Heart right ventricle (tissue), 16 donors: ENCODE measurements around the gene KLHDC7B. TPM values are rescaled to one million over a fixed set of nuclear protein-coding genes. Genes with fewer than 3 reads are reported as not detected.

Experiments
- ATAC-seq, 8 donors: fragments of 200-7000 bp; cut with Tn5 transposase; one replicate each; pipeline ENCODE4 v1.9.1; 2020; ENCODE audit warnings: mild to moderate bottlenecking in 8 of 8, moderate library complexity in 8 of 8, moderate number of reproducible peaks in 1 of 8
- DNase-seq, 2 donors: peaks; one replicate each; pipeline ENCODE4 v3.0.0-alpha.2; 2020
- H3K27ac ChIP-seq, 10 donors: fragments of 200-600 bp; sonication (generic) in 2 of 10; one replicate each; pipeline versions ENCODE4 v1.5.0 to v1.8.0; 2020 to 2022; ENCODE audit warnings: mild to moderate bottlenecking in 3 of 10
- H3K27me3 ChIP-seq, 7 donors: fragments of 200-600 bp; one replicate each; pipeline ENCODE4 v1.8.0; 2021 to 2022; ENCODE audit warnings: mild to moderate bottlenecking in 2 of 7
- H3K36me3 ChIP-seq, 9 donors: fragments of 200-600 bp; sonication (generic) in 1 of 9; one replicate each; pipeline versions ENCODE4 v1.5.0 to v1.8.0; 2020 to 2022; ENCODE audit warnings: mild to moderate bottlenecking in 2 of 9
- H3K4me1 ChIP-seq, 9 donors: fragments of 200-600 bp; sonication (generic) in 1 of 9; one replicate each; pipeline versions ENCODE4 v1.5.0 to v1.8.0; 2020 to 2022; ENCODE audit warnings: mild to moderate bottlenecking in 4 of 9
- H3K4me3 ChIP-seq, 10 donors: fragments of 200-600 bp; sonication (generic) in 2 of 10; one replicate each; pipeline versions ENCODE4 v1.5.0 to v1.8.0; 2020 to 2022; ENCODE audit warnings: mild to moderate bottlenecking in 7 of 10, moderate library complexity in 2 of 10
- H3K9me3 ChIP-seq, 11 donors: fragments of 200-600 bp in 10 of 11; sonication (generic) in 2 of 11; one replicate each; pipeline versions ENCODE4 v1.5.0 to v1.8.0; 2013 to 2022; ENCODE audit warnings: mild to moderate bottlenecking in 2 of 11, control low read depth in 1 of 11, moderate library complexity in 1 of 11
- WGBS, 2 donors: extraction: QIAGEN DNeasy Blood & Tissue Kit; methylation state at CpG; one replicate each; pipeline ENCODE4 v1.1.7; 2013; ENCODE audit warnings: inconsistent platforms in 1 of 2; 5-methylcytosine and 5-hydroxymethylcytosine counted together
- intact Hi-C, 10 donors: fragments of 100-400 bp; cut with DNase I; formaldehyde crosslinking; loops; one replicate each; pipeline versions ENCODE4 v1.11.1 to v1.14.2; 2022
- polyA plus RNA-seq, 2 donors: library from polyadenylated mRNA; stranded (reverse); fragments of 200-250 nt; gene quantifications; one replicate each; pipeline ENCODE4 v1.2.3, GENCODE V29; 2013
- total RNA-seq, 10 donors: library from RNA; stranded (reverse); fragmentation: NEBNext Ultra II Directional in 3 of 10; extraction: Animal tissue kit (Norgen Biotek cat#: 25700) in 3 of 10; gene quantifications; one replicate each; pipeline versions ENCODE4 v1.2.1 to v1.2.4, GENCODE V29; 2021 to 2023
- TF ChIP-seq, protein P1 (sequence below), 9 donors: fragments of 200-600 bp; sonication (generic) in 2 of 9; IDR thresholded peaks; one replicate each; pipeline versions ENCODE4 v1.5.0 to v1.8.0; 2021 to 2022; ENCODE audit warnings: antibody characterized with exemption in 9 of 9, mild to moderate bottlenecking in 5 of 9, moderate library complexity in 1 of 9
- donor health status: Arrhythmogenic right ventricular cardiomyopathy.
- donor health status: ischemic (EF 13 %, LVEDD 7.1; RV severe dilation, severe dysfunction).
- donor health status: healthy with polysubstance abuse.
- donor health status: DM: no; HTN: yes; CAD: no.
- donor health status: DM: no; HTN: no; CAD: no.
- donor health status: ischemic (EF 25% LVEDD 6.9; RV normal size, moderate dysfunction).
- donor health status: ischemic (EF 25% LVEDD 5.7; RV mildly dilated, moderate dysfunction).
- donor health status: healthy.
- donor health status: DM: yes; HTN: yes; CAD: no.
- donor health status: Ischemic cardiomyopathy.
- donor health status: ischemic (EF 35%, LVEDD 5.7; RV mildly dilated, moderate dysfunction).
- donor health status: nonischemic (EF 11% LVEDD 7.7; RV severe dilation, severe dysfunction).
- donor health status: DM: yes; HTN: yes; CAD: no.
- donor health status: PGD.
- donor health status: ischemic (EF 29% LVEDD 5.4; RV normal size, mild dysfunction).
- donor health status: nonischemic (EF 23%, LVEDD 6.1; RV moderate dilation, normal function).

Gene KLHDC7B
- total and polyA plus RNA-seq, 12 donors: 0.10 to 1.3 (median 0.13) TPM; not detected in 7

DNA sequence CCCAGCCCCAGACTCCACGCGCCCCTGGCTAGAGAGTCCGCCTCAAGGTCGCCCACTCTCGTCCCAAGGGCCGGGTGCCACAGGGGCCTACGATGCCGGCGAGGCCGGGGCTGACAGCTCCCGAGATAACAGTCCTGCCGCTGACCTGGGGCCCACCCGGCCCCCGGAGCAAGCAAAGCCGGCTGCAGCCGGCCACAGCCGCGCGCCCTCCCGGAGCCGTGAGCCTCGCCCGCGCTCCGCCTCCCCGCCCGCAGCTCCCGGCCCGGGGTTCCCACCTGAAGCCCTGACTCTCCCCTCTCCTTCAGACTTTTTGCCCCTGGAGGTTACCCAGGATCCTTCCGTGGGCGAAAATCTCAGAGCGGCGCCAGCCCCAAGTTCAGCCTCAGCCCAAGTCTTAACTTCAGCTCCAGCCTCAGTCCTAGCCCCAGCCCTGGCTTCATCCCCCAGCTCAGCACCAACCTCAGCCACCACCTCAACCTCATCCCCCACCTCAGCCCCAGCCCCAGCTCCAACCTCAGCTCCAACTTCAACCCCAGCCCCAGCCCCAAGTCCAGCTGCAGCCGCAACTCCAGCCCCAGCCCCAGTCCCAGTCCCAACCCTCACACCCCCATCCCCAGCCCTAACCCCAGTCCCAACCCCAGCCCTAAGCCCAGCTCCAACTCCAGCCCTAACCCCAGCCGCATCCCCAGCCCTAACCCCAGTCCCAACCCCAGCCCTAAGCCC, 1.7 kb downstream of the KLHDC7B start:
- no peak for ATAC-seq
- H3K4me3 ChIP-seq: no peak overlapping the region
- TF ChIP-seq, protein P1, sequence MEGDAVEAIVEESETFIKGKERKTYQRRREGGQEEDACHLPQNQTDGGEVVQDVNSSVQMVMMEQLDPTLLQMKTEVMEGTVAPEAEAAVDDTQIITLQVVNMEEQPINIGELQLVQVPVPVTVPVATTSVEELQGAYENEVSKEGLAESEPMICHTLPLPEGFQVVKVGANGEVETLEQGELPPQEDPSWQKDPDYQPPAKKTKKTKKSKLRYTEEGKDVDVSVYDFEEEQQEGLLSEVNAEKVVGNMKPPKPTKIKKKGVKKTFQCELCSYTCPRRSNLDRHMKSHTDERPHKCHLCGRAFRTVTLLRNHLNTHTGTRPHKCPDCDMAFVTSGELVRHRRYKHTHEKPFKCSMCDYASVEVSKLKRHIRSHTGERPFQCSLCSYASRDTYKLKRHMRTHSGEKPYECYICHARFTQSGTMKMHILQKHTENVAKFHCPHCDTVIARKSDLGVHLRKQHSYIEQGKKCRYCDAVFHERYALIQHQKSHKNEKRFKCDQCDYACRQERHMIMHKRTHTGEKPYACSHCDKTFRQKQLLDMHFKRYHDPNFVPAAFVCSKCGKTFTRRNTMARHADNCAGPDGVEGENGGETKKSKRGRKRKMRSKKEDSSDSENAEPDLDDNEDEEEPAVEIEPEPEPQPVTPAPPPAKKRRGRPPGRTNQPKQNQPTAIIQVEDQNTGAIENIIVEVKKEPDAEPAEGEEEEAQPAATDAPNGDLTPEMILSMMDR (IDR thresholded peaks at IDR 0.05): no peak
- H3K9me3 ChIP-seq: no peaks in the 10 kb centered on the region
- intact Hi-C loops: no loop called here
- peak overlapping the region in 1 of 10 donors; percentile 14 for H3K27ac ChIP-seq
- DNase-seq: no peak
- H3K36me3 ChIP-seq: no peaks in the 10 kb centered on the region
- peaks cover 0 to 83% (median 52%) of the 10 kb centered on the region in 7 donors for H3K27me3 ChIP-seq
- 17 to 18% methylated on average over 33 to 35 of the region's 35 CpGs for WGBS, 2 donors
- peaks cover 0 to 60% (median 25%) of the 10 kb centered on the region in 9 donors for H3K4me1 ChIP-seq

DNA sequence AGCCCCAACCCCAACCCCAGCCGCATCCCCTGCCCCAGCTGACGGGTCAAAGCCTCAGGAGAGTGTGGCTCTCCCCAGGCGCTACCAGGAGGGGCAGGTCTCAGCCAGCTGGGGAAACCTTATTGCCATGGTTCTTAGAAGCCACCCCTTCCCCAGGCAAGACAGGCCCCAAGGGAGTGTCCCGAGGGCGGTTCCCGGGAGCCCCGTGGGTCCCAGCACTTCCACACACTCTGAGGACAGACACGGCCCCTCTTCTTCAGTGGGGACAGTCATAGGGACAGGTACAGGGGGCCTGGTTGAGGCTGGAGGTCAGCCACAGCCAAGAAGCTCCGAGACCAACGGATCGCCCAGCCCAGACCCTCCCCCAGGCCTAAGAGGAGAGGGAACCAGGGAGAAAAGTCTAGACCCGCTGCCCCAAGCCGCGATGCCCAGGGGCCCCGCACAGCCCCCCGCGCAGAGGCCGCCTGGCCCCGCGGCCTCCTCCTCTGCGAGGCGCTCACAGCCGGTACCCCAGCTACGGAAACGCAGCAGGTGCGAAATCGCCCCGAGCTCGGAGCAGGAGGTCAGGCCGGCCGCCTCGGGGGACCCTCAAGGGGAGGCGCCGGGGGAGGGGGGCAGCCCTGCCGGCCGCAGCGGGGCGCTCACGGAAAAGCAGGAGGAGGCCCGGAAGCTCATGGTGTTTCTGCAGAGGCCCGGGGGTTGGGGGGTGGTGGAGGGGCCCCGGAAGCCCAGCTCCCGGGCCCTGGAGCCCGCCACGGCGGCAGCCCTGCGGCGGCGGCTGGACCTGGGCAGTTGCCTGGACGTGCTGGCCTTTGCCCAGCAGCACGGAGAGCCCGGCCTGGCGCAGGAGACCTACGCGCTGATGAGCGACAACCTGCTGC, 2.6 kb downstream of the KLHDC7B start:
- intact Hi-C loops: no loop called here
- H3K4me1 ChIP-seq: peaks cover 0 to 51% (median 25%) of the 10 kb centered on the region in 9 donors
- H3K36me3 ChIP-seq: no peaks in the 10 kb centered on the region
- H3K27me3 ChIP-seq: peaks cover 0 to 79% (median 52%) of the 10 kb centered on the region in 7 donors
- TF ChIP-seq, protein P1 (IDR thresholded peaks at IDR 0.05): peak in 3 of 9 donors; percentile 7 to 15 (median 10)
- H3K9me3 ChIP-seq: no peaks in the 10 kb centered on the region
- peak in 4 of 8 donors; percentile 6 to 21 (median 16) for ATAC-seq
- H3K27ac ChIP-seq: peak overlapping the region in 1 of 10 donors; percentile 87
- peak in 1 of 2 donors; percentile 29 for DNase-seq
- H3K4me3 ChIP-seq: peak overlapping the region in 9 of 10 donors; percentile 9 to 53 (median 38)
- 9 to 10% methylated on average over 49 to 53 of the region's 56 CpGs for WGBS, 2 donors

DNA sequence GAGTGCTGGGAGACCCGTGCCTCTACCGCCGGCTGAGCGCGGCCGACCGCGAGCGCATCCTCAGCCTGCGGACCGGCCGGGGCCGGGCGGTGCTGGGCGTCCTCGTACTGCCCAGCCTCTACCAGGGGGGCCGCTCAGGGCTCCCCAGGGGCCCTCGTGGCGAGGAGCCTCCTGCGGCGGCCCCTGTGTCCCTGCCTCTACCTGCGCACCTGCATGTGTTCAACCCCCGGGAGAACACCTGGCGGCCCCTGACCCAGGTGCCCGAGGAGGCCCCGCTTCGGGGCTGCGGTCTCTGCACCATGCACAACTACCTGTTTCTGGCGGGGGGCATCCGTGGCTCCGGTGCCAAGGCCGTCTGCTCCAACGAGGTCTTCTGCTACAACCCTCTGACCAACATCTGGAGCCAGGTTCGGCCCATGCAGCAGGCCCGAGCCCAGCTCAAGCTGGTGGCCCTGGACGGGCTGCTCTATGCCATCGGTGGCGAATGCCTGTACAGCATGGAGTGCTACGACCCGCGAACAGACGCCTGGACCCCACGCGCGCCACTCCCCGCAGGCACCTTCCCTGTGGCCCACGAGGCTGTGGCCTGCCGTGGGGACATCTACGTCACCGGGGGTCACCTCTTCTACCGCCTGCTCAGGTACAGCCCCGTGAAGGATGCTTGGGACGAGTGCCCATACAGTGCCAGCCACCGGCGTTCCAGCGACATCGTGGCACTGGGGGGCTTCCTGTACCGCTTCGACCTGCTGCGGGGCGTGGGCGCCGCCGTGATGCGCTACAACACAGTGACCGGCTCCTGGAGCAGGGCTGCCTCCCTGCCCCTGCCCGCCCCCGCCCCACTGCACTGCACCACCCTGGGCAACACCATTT, 3.5 kb downstream of the KLHDC7B start:
- Histone ChIP-seq H3K27me3 (peaks cover 0 to 71% (median 52%) of the 10 kb centered on the region in 7 donors), H3K9me3 (no peaks in the 10 kb centered on the region), H3K36me3 (no peaks in the 10 kb centered on the region), H3K27ac (peak overlapping the region in 1 of 10 donors; percentile 87), H3K4me3 (peak overlapping the region in 9 of 10 donors; percentile 9 to 53 (median 38)), H3K4me1 (peaks cover 0 to 43% (median 18%) of the 10 kb centered on the region in 9 donors)
- 63 to 67% methylated on average over 68 of the region's 68 CpGs for WGBS, 2 donors
- intact Hi-C loops: no loop called here
- ATAC-seq (peak in 3 of 8 donors; percentile 3 to 14 (median 12)), DNase-seq (no peak)
- TF ChIP-seq, protein P1 (IDR thresholded peaks at IDR 0.05): no peak
